C1 segment of cervical spinal cord (tissue), 14 donors: ENCODE results near the gene DNAJC15.
"Not testable (repeated sequence)": the region's sequence is repeated elsewhere in the genome, so short reads cannot be mapped to it uniquely, and the experiment has no call there.

ENCODE experiments used
- DNase-seq, 14 donors: peaks; one replicate each; lab custom pipeline; 2025; lab: John Stamatoyannopoulos, UW

The DNAJC15 gene

GRCh38 chr13:43044720-43045301, 21.4 kb downstream of the DNAJC15 start:
- DNase-seq: no peak

- DNase-seq: peak in 2 of 14 donors; percentile 23 to 35
These were observed 22.0 kb downstream of the DNAJC15 start for GRCh38 chr13:43045302-43045773.

GRCh38 chr13:43046259-43046658, 22.9 kb downstream of the DNAJC15 start:
- no peak for DNase-seq

- DNase-seq: no peak
These were observed 31.7 kb downstream of the DNAJC15 start for GRCh38 chr13:43054803-43055802.

- no peak for DNase-seq
These were observed 34.4 kb downstream of the DNAJC15 start for GRCh38 chr13:43057653-43058317.

- DNase-seq: no peak
These were observed 34.9 kb downstream of the DNAJC15 start for GRCh38 chr13:43058318-43058674.

GRCh38 chr13:43058831-43059230, 35.4 kb downstream of the DNAJC15 start:
- DNase-seq: no peak

GRCh38 chr13:43059779-43060178, 36.4 kb downstream of the DNAJC15 start:
- DNase-seq: not testable (repeated sequence)

GRCh38 chr13:43060806-43061205, 37.4 kb downstream of the DNAJC15 start:
- DNase-seq: not testable (repeated sequence)

GRCh38 chr13:43061496-43062280, 38.3 kb downstream of the DNAJC15 start:
- DNase-seq: no peak

- DNase-seq: no peak
These were observed 48.4 kb downstream of the DNAJC15 start for GRCh38 chr13:43071824-43072223.

GRCh38 chr13:43072394-43072793, 49.0 kb downstream of the DNAJC15 start:
- no peak for DNase-seq

GRCh38 chr13:43074824-43075510, 51.6 kb downstream of the DNAJC15 start:
- no peak for DNase-seq

GRCh38 chr13:43075511-43075902, 52.1 kb downstream of the DNAJC15 start:
- not testable (repeated sequence) for DNase-seq

GRCh38 chr13:43077046-43077445, 53.7 kb downstream of the DNAJC15 start:
- DNase-seq: no peak

GRCh38 chr13:43077461-43077860, 54.1 kb downstream of the DNAJC15 start:
- DNase-seq: no peak

- DNase-seq: no peak
These were observed 54.5 kb downstream of the DNAJC15 start for GRCh38 chr13:43077906-43078305.

- DNase-seq: no peak
These were observed 55.0 kb downstream of the DNAJC15 start for GRCh38 chr13:43078399-43078798.

- no peak for DNase-seq
These were observed 56.1 kb downstream of the DNAJC15 start for GRCh38 chr13:43079392-43079931.

- DNase-seq: no peak
These were observed 56.8 kb downstream of the DNAJC15 start for GRCh38 chr13:43080199-43080598.

GRCh38 chr13:43081866-43082265, 58.5 kb downstream of the DNAJC15 start:
- no peak for DNase-seq
